D721Med (cell line): ENCODE results near the gene LYL1.

Experiments
- DNase-seq: peaks from one replicate; pipeline ENCODE4 v3.0.0; 2011; ENCODE audit warnings: low spot score; ENCODE audit not compliant: insufficient read length
- FAIRE-seq: peaks from 2 replicates; lab custom pipeline; 2011; peaks lifted over from hg19 to GRCh38; lab: Jason Lieb, UNC
- CTCF ChIP-seq: IDR thresholded peaks from 2 replicates; pipeline ENCODE4 v1.5.1; 2012; ENCODE audit warnings: mild to moderate bottlenecking, control low read depth; ENCODE audit not compliant: insufficient read depth; ENCODE audit errors: missing control alignments

LYL1 gene

GRCh38 chr19:13083627-13084026 is 19.0 kb downstream of the LYL1 start:
- DNase-seq (no peak), FAIRE-seq (no peak)
- TF ChIP-seq CTCF, result no peak

- no peak for TF ChIP-seq CTCF
- DNase-seq (no peak), FAIRE-seq (no peak)
Measured at GRCh38 chr19:13083008-13083404, 19.7 kb downstream of the LYL1 start.

DNA sequence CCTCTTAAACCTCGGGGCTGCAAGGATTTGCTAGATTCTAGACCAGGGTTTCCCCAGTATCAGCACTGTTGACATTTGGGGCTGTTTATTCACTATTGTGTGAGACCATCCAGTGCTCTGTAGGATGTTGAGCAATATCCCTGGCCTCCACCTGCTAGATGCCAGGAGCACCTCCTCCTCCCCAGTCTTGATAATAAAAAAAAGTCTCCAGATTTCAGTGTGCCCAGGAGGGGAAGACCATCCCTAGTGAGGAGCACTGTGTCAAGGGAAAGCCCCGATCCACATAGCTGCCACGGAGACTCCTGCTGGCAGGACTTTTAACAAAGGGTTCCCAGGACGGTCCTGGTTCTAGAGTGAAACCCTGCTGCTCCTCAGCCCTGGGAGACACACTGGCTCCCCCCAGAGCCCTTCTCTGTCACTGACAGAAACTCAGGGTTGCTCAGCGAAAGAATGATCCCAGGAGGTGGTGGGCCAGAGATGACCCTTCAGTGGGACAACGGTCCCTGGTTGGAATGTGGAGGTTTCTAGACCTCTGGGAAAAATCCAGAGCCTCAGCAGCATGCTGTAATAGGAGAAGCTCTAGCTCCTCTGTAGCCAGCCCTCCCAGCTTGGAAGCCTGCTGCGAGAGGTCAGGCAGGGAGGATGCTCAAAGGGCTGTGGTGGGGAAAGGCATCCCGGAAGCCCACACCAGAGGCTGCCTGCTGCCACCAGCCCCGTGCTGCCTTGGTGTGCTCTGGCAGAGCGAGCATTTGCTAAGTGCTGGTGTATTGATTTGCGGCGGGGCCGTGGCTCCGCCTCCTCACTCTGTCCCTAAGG is 20.3 kb downstream of the LYL1 start:
- TF ChIP-seq CTCF, result peak; percentile 4
- DNase-seq, result peak; percentile 76
- no peak for FAIRE-seq

GRCh38 chr19:13079542-13079986 is 23.1 kb downstream of the LYL1 start:
- no peak for TF ChIP-seq CTCF
- FAIRE-seq, result no peak

DNA sequence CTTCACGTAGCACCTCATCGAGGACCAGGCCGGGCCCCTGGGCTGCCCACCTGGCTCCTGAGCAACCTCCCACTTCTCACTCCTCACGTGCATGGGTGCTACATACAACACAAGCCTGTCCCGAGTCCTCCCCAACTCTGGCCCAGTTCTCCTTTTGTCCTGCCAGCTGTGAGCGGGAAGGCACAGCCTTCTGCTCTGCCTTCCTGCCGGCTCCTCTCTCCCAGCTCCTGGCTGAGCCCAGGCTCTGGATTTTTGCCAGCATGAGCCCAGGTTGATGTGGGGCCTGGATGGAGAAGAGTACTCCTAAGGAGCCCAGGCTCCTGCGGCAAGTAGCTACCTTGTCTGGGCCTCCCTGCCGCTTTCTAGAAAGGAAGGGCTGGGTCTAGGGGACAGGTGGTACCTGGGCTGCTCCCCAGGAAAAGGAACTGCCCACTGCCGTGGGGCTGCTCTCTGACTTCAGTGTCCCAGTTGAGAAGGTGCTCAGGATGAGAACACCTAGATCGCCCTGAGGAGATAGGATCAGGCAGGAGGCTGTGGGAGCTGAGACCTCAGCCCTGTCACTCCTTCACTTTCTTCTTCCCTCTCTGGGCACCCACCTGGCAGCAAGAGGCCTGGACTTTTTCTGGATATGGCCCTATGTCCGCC is 23.6 kb downstream of the LYL1 start:
- no peak for TF ChIP-seq CTCF
- no peak for FAIRE-seq
- DNase-seq, result no peak

More at GRCh38 chr19:13079542-13079986, 23.1 kb downstream of the LYL1 start:
- no peak for DNase-seq

DNA sequence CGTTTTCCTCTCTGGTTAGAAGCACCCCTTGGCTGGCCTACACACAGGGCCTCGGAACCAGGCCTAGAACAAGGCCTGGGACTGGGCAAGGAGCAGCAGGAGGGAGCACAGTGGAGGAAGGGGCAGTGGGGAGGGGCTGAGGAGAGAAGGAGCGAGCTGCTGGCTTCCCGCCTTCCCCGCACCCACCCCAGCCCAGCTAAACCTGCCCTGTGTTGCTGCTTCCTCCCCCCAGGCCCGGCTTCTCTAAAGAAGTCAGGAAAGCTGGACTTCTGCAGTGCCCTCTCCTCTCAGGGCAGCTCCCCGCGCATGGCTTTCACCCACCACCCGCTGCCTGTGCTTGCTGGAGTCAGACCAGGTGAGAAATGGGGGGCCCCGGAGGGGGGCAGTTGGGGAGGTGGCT is 24.3 kb downstream of the LYL1 start:
- no peak for TF ChIP-seq CTCF
- FAIRE-seq, result no peak
- DNase-seq, result no peak

DNA sequence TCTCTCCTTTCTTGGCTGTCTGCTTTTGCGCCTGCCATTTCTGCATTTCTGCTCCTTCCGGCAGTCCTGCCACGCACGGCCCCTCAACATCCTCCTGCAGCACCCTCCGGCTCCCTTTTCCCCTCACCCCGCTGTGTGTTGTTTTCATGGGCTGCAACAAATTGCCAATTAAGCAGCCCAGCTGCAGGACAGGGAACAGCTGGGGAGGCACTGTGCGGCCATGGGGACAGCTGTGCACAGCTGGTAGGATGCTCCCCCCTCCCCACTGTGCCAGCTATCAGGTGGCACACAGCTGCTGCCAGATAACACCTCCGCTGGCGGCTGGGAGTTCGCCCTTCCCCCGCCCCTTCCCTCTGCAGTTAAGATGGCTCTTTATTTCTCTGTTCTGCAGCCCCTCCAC is 25.4 kb downstream of the LYL1 start:
- DNase-seq, result no peak
- FAIRE-seq, result no peak
- no peak for TF ChIP-seq CTCF
